Mesenchymal stem cell (in vitro differentiated cells and primary cell): ENCODE measurements around the gene LIMS3.
"Not testable (repeated sequence)": the region's sequence is repeated elsewhere in the genome, so short reads cannot be mapped to it uniquely, and the experiment has no call there.

Source experiments
- DNase-seq: peaks from one replicate; pipeline ENCODE4 v3.0.0-alpha.2; 2013
- H2AFZ ChIP-seq: one replicate; pipeline ENCODE4 v1.6.1; 2013; ENCODE audit warnings: low read depth, mild to moderate bottlenecking, control low read depth, inconsistent platforms, low read length, moderate library complexity
- H2AK5ac ChIP-seq: 2 replicates; pipeline ENCODE4 v1.6.1; 2013; ENCODE audit warnings: low read length, moderate library complexity, mild to moderate bottlenecking, inconsistent platforms; ENCODE audit not compliant: severe bottlenecking
- H2BK120ac ChIP-seq: one replicate; pipeline ENCODE4 v1.6.1; 2013; ENCODE audit warnings: low read depth, mild to moderate bottlenecking, inconsistent platforms, low read length, moderate library complexity
- H2BK12ac ChIP-seq, 2 experiments: one replicate each; pipeline ENCODE4 v1.6.1; 2013; ENCODE audit warnings: inconsistent platforms in 2 of 2, low read length in 2 of 2, mild to moderate bottlenecking in 2 of 2, moderate library complexity in 2 of 2, control low read depth in 1 of 2
- H2BK15ac ChIP-seq: one replicate; pipeline ENCODE4 v1.6.1; 2013; ENCODE audit warnings: mild to moderate bottlenecking, low read depth, inconsistent platforms; ENCODE audit not compliant: poor library complexity, severe bottlenecking
- H2BK5ac ChIP-seq: 2 replicates; pipeline ENCODE4 v1.6.1; 2013; ENCODE audit warnings: low read depth, mild to moderate bottlenecking, low read length, control low read depth, inconsistent platforms; ENCODE audit not compliant: poor library complexity, severe bottlenecking
- H3K14ac ChIP-seq, 2 experiments: one replicate each; pipeline ENCODE4 v1.6.1; 2013; ENCODE audit warnings: inconsistent platforms in 2 of 2, low read length in 2 of 2, control low read depth in 1 of 2, mild to moderate bottlenecking in 1 of 2, moderate library complexity in 1 of 2
- H3K18ac ChIP-seq, 2 experiments: one replicate each; pipeline ENCODE4 v1.6.1; 2013; ENCODE audit warnings: inconsistent platforms in 2 of 2, low read length in 2 of 2, control low read depth in 1 of 2, low read depth in 1 of 2, mild to moderate bottlenecking in 1 of 2
- H3K23ac ChIP-seq, 2 experiments: one replicate each; pipeline ENCODE4 v1.6.1; 2013; ENCODE audit warnings: inconsistent platforms in 2 of 2, low read length in 2 of 2, mild to moderate bottlenecking in 2 of 2, moderate library complexity in 2 of 2, control low read depth in 1 of 2
- H3K27ac ChIP-seq: 2 replicates; pipeline ENCODE4 v1.5.1; 2013; ENCODE audit warnings: mild to moderate bottlenecking, moderate library complexity, low read length, control low read depth, inconsistent platforms; ENCODE audit not compliant: poor library complexity, severe bottlenecking
- H3K27me3 ChIP-seq, 2 experiments: 2 replicates each; pipeline versions ENCODE4 v1.6.1 to v1.7.0; 2013; ENCODE audit warnings: low read length in 2 of 2, mild to moderate bottlenecking in 2 of 2, moderate library complexity in 2 of 2, control low read depth in 1 of 2, inconsistent platforms in 1 of 2; ENCODE audit not compliant: control insufficient read depth in 1 of 2, insufficient read depth in 1 of 2
- H3K36me3 ChIP-seq, 2 experiments: 2 replicates each; pipeline versions ENCODE4 v1.6.1 to v1.7.0; 2013; ENCODE audit warnings: low read length in 2 of 2, control low read depth in 1 of 2, inconsistent platforms in 1 of 2, low read depth in 1 of 2, mild to moderate bottlenecking in 1 of 2; ENCODE audit not compliant: insufficient read depth in 2 of 2, control insufficient read depth in 1 of 2
- H3K4ac ChIP-seq, 2 experiments: one replicate each; pipeline ENCODE4 v1.6.1; 2013; ENCODE audit warnings: inconsistent platforms in 2 of 2, low read length in 2 of 2, mild to moderate bottlenecking in 2 of 2, moderate library complexity in 2 of 2, control low read depth in 1 of 2, low read depth in 1 of 2
- H3K4me1 ChIP-seq: 2 replicates; pipeline ENCODE4 v1.6.1; 2013; ENCODE audit warnings: low read depth, low read length, control low read depth; ENCODE audit not compliant: control insufficient read depth, insufficient read depth
- H3K4me2 ChIP-seq: 2 replicates; pipeline ENCODE4 v1.6.1; 2013; ENCODE audit warnings: low read length, mild to moderate bottlenecking, inconsistent platforms; ENCODE audit not compliant: poor library complexity, severe bottlenecking
- H3K4me3 ChIP-seq, 2 experiments: 2 replicates each; pipeline versions ENCODE4 v1.5.1 to v1.7.0; 2013; ENCODE audit warnings: low read length in 2 of 2, mild to moderate bottlenecking in 2 of 2, control low read depth in 1 of 2, low read depth in 1 of 2; ENCODE audit not compliant: insufficient read depth in 1 of 2
- H3K79me1 ChIP-seq: replicated peaks from 2 replicates; pipeline ENCODE4 v1.6.1; 2013; ENCODE audit warnings: mild to moderate bottlenecking, control low read depth, low read length, inconsistent platforms; ENCODE audit not compliant: poor library complexity, severe bottlenecking
- H3K9ac ChIP-seq: 2 replicates; pipeline ENCODE4 v1.7.0; 2013; ENCODE audit warnings: mild to moderate bottlenecking, low read length, moderate library complexity
- H3K9me3 ChIP-seq: 2 replicates; pipeline ENCODE4 v1.7.0; 2013; ENCODE audit warnings: mild to moderate bottlenecking, low read length; ENCODE audit not compliant: control insufficient read depth
- H4K8ac ChIP-seq: one replicate; pipeline ENCODE4 v1.6.1; 2013; ENCODE audit warnings: inconsistent platforms, mild to moderate bottlenecking, low read length, moderate library complexity
- H4K91ac ChIP-seq: one replicate; pipeline ENCODE4 v1.6.1; 2013; ENCODE audit warnings: mild to moderate bottlenecking, low read length, inconsistent platforms
- WGBS: methylation state at CpG from one replicate; pipeline ENCODE4 v1.1.7; 2013; ENCODE audit warnings: mixed read lengths; 5-methylcytosine and 5-hydroxymethylcytosine counted together

The LIMS3 gene

GRCh38 chr2:109914552-109914951, 16.1 kb downstream of the LIMS3 start:
- not testable (repeated sequence) for H3K79me1 ChIP-seq, H3K4me1 ChIP-seq, H2BK12ac ChIP-seq, H2AK5ac ChIP-seq, H3K36me3 ChIP-seq, H3K27ac ChIP-seq, H3K27me3 ChIP-seq, H3K4me2 ChIP-seq, DNase-seq, H3K9me3 ChIP-seq, H3K18ac ChIP-seq, H3K23ac ChIP-seq, H2BK5ac ChIP-seq, H2BK120ac ChIP-seq, H3K14ac ChIP-seq, H2BK15ac ChIP-seq, H4K8ac ChIP-seq, H3K9ac ChIP-seq, H4K91ac ChIP-seq, H3K4me3 ChIP-seq, H3K4ac ChIP-seq, H2AFZ ChIP-seq
- WGBS: no CpG with 5 or more reads among the region's 7 CpGs

GRCh38 chr2:109915830-109916229, 17.3 kb downstream of the LIMS3 start:
- not testable (repeated sequence) for H3K27ac ChIP-seq, H3K9ac ChIP-seq, H3K36me3 ChIP-seq, H3K9me3 ChIP-seq, H2BK120ac ChIP-seq, H2AFZ ChIP-seq, H3K18ac ChIP-seq, H3K4ac ChIP-seq, H3K4me2 ChIP-seq, H3K27me3 ChIP-seq, H3K4me3 ChIP-seq, H3K79me1 ChIP-seq, H4K8ac ChIP-seq, H2BK12ac ChIP-seq, DNase-seq, H3K23ac ChIP-seq, H2BK15ac ChIP-seq, H2AK5ac ChIP-seq, H3K4me1 ChIP-seq, H3K14ac ChIP-seq, H2BK5ac ChIP-seq, H4K91ac ChIP-seq
- no CpG with 5 or more reads among the region's 5 CpGs for WGBS

- H3K23ac ChIP-seq, H3K27me3 ChIP-seq, H3K4me3 ChIP-seq, H3K4me2 ChIP-seq, H3K79me1 ChIP-seq, H2BK15ac ChIP-seq, H3K14ac ChIP-seq, H3K9ac ChIP-seq, H3K27ac ChIP-seq, H4K8ac ChIP-seq, DNase-seq, H3K9me3 ChIP-seq, H2AK5ac ChIP-seq, H3K36me3 ChIP-seq, H2BK120ac ChIP-seq, H3K18ac ChIP-seq, H2BK12ac ChIP-seq, H3K4me1 ChIP-seq, H4K91ac ChIP-seq, H2BK5ac ChIP-seq, H2AFZ ChIP-seq, H3K4ac ChIP-seq: not testable (repeated sequence)
- no CpG with 5 or more reads among the region's 2 CpGs for WGBS
Observed at GRCh38 chr2:109920162-109920561, 21.7 kb downstream of the LIMS3 start.

- H3K9ac ChIP-seq, H3K36me3 ChIP-seq, H4K91ac ChIP-seq, H3K18ac ChIP-seq, H2BK120ac ChIP-seq, H3K27ac ChIP-seq, H2AK5ac ChIP-seq, H2BK5ac ChIP-seq, H3K23ac ChIP-seq, H3K27me3 ChIP-seq, H2BK12ac ChIP-seq, H3K4me1 ChIP-seq, H3K14ac ChIP-seq, H2AFZ ChIP-seq, H2BK15ac ChIP-seq, H3K4ac ChIP-seq, DNase-seq, H3K79me1 ChIP-seq, H4K8ac ChIP-seq, H3K4me3 ChIP-seq, H3K9me3 ChIP-seq, H3K4me2 ChIP-seq: not testable (repeated sequence)
- no CpG with 5 or more reads among the region's 7 CpGs for WGBS
Observed at GRCh38 chr2:109921543-109922384, 23.3 kb downstream of the LIMS3 start.
